ENCODE results near the gene FAF1. TPM values are rescaled to one million over a fixed set of nuclear protein-coding genes. Genes with fewer than 3 reads are reported as not detected.

Gene FAF1
- total and polyA plus RNA-seq, 2 of the 8 experiments (the other 6 are each of a cell fraction or from before 2014, with no cell fraction given) = 10.8 to 65.9 TPM

GRCh38 chr1:50633465-50633864, 326.6 kb downstream of the FAF1 start:
- Histone ChIP-seq H3K36me3 (ENCODE audit: control insufficient read depth in 2 of 4, insufficient read depth in 4 of 4, low read length in 3 of 4) (no peaks in the 10 kb centered on the region), H2BK15ac (ENCODE audit: low read length) (no peak overlapping the region), H3K27me3 (replicated peaks in 1 of 4; ENCODE audit: control insufficient read depth in 3 of 4, extremely low read depth in 1 of 4, insufficient read depth in 3 of 4, low read length in 3 of 4) (no peaks in the 10 kb centered on the region), H3K27ac (ENCODE audit: low read depth, low read length) (no peak overlapping the region), H3K23ac (ENCODE audit: insufficient read length) (no peak overlapping the region), H2AK5ac (ENCODE audit: low read depth, low read length) (no peak overlapping the region), H4K91ac (replicated peaks; ENCODE audit: insufficient read length, low read length) (no peak overlapping the region), H2BK120ac (replicated peaks; ENCODE audit: low read depth, low read length) (no peak overlapping the region), H3K79me1 (ENCODE audit: low read depth, low read length) (no peaks in the 10 kb centered on the region), H3K79me2 (ENCODE audit: control insufficient read depth in 1 of 2, insufficient read depth in 2 of 2, low read length in 2 of 2) (no peaks in the 10 kb centered on the region), H3K4me1 (replicated peaks in 1 of 4; ENCODE audit: control insufficient read depth in 3 of 4, insufficient read depth in 4 of 4, low read length in 3 of 4) (no peaks in the 10 kb centered on the region; a peak in 1 of 7 replicates), H3K4me2 (ENCODE audit: insufficient read depth in 1 of 2, low read depth in 2 of 2, low read length in 2 of 2) (no peak overlapping the region), H2BK12ac (ENCODE audit: low read depth, low read length) (no peak overlapping the region), H2AFZ (ENCODE audit: low read length) (no peak overlapping the region), H3K56ac (replicated peaks; ENCODE audit: insufficient read length, low read depth, low read length) (no peak overlapping the region), H3K4ac (replicated peaks; ENCODE audit: insufficient read length, low read depth, low read length) (no peak overlapping the region), H3K9me3 (ENCODE audit: insufficient read depth in 2 of 2, low read depth in 1 of 2, low read length in 1 of 2) (no peaks in the 10 kb centered on the region), H3K18ac (ENCODE audit: extremely low read depth, low read length) (no peak overlapping the region), H4K8ac (ENCODE audit: extremely low read depth, insufficient read depth, low read length) (no peak overlapping the region), H2BK5ac (ENCODE audit: low read depth, low read length) (no peak overlapping the region), H4K20me1 (replicated peaks in 1 of 2; ENCODE audit: control insufficient read depth in 1 of 2, insufficient read depth in 2 of 2, low read length in 2 of 2) (no peaks in the 10 kb centered on the region), H2BK20ac (ENCODE audit: low read length) (no peak overlapping the region), H3K9ac (replicated peaks in 1 of 4; ENCODE audit: extremely low read depth in 1 of 4, low read depth in 3 of 4, low read length in 3 of 4) (no peak overlapping the region), H4K5ac (ENCODE audit: insufficient read length, low read depth, low read length) (no peak overlapping the region), H3K14ac (ENCODE audit: insufficient read length) (no peak overlapping the region), H3K23me2 (ENCODE audit: low read depth, low read length) (no peaks in the 10 kb centered on the region), H3K4me3 (ENCODE audit: extremely low read depth in 1 of 4, insufficient read depth in 2 of 4, low read depth in 3 of 4, low read length in 4 of 4) (no peak overlapping the region)
- WGBS, 2 experiments (ENCODE audit: extremely low coverage in 1 of 2, insufficient coverage in 1 of 2, insufficient read length in 1 of 2, insufficient replicate concordance in 2 of 2, low coverage in 1 of 2, low lambda C conversion rate in 2 of 2, missing lambda C conversion rate in 1 of 2) = 90% methylated on average over 6 of the region's 6 CpGs; no CpG with 5 or more reads in 1 of the 2 experiments
- DNase-seq (ENCODE audit: low read depth in 1 of 2, low spot score in 2 of 2) (no peak), FAIRE-seq (no peak)
- CTCF ChIA-PET (ENCODE audit: partially characterized antibody) = interaction anchor here (1.0 to 6.0 kb wide), 5 partner anchors 10 to 664 kb away, joined by 3 to 32 read pairs (median 4); no protein-coding TSS in a partner anchor
- POLR2A ChIA-PET (ENCODE audit: partially characterized antibody) = no interaction called here
- no peak for TF ChIP-seq POLR2AphosphoS5 (IDR thresholded peaks at IDR 0.05; ENCODE audit: low read depth, low read length)
- no peak for TF ChIP-seq KDM5A (IDR thresholded peaks at IDR 0.05; ENCODE audit: low read length)
- no peak for TF ChIP-seq ATF3 (IDR thresholded peaks at IDR 0.05; ENCODE audit: insufficient read depth, low read depth, low read length)

Measured in H1 (cell line).